Right lobe of liver (tissue), 4 donors: ENCODE results near the gene ID3.

Experiments used
- CTCF ChIP-seq, 4 donors: fragments of 200-600 bp in 3 of 4; fragments of 450-650 bp in 1 of 4; IDR thresholded peaks; one replicate each; pipeline versions ENCODE4 v1.5.1 to v1.8.0; 2016 to 2022; ENCODE audit warnings: antibody characterized with exemption in 4 of 4, mild to moderate bottlenecking in 2 of 4
- POLR2A ChIP-seq: fragments of 450-650 bp; IDR thresholded peaks from one replicate; pipeline ENCODE4 v1.6.1; 2017; ENCODE audit warnings: antibody characterized with exemption, mild to moderate bottlenecking
- donor health status: DM: no; HTN: no; CAD: no.
- donor health status: DM: no; HTN: no; CAD: no.
- donor health status: DM: no; HTN: yes; CAD: no.

- TF ChIP-seq CTCF (IDR thresholded peaks at IDR 0.05), result no peak
- no peak for TF ChIP-seq POLR2A
Measured at GRCh38 chr1:23527900-23528249, 31.4 kb downstream of the ID3 start.
